ENCODE data around the gene ZNF729.
"Not testable (repeated sequence)": the region's sequence is repeated elsewhere in the genome, so short reads cannot be mapped to it uniquely, and the experiment has no call there.

ZNF729 gene

DNA sequence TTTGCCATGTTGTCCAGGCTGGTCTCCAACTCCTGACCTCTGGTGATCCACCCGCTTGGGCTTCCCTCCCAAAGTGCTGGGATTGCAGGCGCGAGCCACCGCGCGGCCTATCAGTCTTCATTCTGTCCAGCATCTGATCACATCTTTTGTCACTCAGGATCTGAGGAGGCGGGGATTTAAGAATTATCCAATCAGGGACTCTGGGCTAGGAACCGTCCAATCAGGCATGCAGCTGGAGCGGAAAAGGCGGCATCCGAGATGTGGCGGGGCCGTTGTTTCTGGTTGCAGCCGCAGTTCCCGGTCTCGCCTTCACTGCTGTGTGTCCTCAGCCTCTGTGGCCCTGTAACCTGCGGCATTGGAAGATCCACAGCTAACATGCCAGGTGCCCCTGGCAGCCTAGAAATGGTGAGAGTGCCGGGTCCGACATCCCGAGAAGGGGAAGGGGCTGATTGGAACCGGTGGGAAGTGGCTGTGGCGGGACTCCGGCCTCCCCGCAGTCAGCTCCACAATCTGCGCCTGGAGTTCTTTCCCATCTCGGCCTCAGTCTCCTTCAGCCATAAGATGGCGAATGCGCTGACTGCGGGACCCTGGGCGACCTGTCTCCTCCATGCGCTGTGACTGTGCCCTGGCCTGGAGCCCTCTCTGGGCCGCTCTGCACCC lies at the start of gene ZNF729:
ZNF729 (plus strand) TSS at position 291 of the 660 bp plus-strand sequence; CDS start at position 376, 85 bp downstream.
- no peak for DNase-seq

- no peak for DNase-seq
These were observed 29.4 kb upstream of the ZNF729 start for GRCh38 chr19:22256856-22257255.

DNA sequence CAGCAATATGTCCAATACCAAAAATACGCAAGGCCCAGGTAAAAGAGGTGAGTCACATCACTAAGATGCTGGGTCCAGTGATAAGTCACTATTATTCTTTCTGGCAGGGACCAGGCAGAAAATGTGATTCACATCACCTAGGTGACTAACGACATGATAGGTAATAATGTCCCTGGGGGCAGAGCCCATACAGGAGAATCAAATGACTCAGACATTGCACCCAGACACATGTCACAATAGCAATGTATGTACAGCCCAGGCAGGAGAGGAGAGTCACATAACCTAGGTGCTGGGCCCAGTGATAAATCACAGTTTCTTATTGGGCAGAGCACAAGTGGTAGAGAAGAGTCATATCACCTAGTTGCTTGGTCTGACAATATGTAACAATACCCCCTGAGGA lies 28.9 kb upstream of the ZNF729 start:
- DNase-seq: no peak

DNA sequence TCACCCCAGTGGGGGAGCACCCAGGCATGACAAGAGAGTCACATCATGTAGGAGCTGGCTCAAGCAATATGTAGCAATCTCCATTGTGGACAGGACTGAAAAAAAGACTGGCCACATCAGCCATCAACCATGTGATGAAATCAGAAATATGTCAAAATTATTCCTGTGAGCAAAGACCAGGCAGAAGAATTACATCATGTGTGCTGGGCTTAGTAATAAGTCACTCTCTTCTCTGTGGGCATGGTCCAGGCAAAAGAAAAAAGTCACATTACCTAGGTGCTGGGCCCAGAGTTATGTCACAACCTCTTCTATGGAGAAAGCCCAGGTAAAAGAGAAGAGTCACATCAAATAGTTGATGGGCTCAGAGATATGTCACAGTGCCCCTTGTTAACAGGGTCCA lies 28.3 kb upstream of the ZNF729 start:
- no peak for DNase-seq

- DNase-seq: no peak
These were observed 25.7 kb upstream of the ZNF729 start for GRCh38 chr19:22260499-22260898.

DNA sequence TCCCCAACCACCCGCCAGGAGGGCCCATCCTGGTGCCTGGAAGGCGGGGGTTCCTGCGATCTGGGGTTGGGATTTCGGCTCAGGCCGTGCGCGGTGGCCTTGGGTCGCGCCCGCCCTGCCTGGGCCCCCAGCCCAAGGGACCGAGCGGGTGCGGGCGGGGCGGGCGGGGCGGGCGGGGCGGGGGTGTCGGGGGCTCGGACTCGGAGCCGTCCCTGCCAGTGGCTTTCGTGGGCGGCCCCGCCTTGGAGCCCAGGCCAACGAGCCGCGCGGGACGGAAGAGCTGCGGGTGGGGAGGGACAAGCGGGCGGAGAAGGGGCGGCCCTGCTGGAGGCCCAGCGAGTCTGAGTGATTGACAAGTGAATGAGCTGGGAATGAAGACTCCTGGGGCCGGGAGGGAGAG lies 24.6 kb upstream of the ZNF729 start:
- no peak for DNase-seq

GRCh38 chr19:22263121-22263520 lies 23.1 kb upstream of the ZNF729 start:
- no peak for DNase-seq

- DNase-seq: not testable (repeated sequence)
These were observed 35.3 kb downstream of the ZNF729 start for GRCh38 chr19:22321554-22321953.

DNA sequence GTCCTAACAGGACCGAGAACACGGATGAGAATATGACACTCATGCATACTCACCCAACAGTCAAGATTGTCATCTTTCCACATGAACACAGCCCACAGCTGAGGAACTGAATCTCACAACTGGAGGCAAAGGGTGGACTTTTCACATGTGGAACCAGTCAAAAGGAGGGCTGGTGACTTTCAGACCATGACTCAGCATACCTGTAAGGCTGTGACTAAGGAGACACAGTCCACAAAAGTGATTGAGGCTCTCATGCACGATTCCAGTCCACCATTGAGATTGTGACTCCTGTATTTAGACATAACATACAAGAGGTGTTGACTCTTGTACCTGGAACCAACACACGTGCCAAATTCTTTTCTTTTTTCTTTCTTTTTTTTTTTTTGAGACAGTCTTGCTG lies 40.0 kb downstream of the ZNF729 start:
- no peak for DNase-seq

GRCh38 chr19:22327321-22327720 lies 41.1 kb downstream of the ZNF729 start:
- DNase-seq: no peak

DNA sequence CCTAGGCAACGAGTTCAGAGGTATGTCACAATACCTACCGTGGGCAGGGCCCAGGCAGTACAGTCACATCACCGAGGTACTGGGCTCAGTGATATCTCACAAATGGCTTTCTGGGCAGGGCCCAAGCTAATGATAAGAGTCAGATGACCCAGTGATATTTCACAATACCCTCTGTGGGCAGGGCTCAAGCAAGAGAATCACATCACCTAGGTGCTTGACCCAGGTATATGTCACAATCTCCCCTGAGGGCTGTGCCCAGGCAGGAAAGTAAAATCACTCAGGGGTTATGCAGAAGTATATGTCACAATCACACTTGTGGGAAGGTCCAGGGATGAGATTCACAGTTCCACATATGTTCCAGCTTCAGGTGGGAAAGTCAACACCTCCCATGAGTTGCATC lies 45.3 kb downstream of the ZNF729 start:
- DNase-seq: no peak

- DNase-seq: no peak
These were observed 46.7 kb downstream of the ZNF729 start for GRCh38 chr19:22332924-22333323.

GRCh38 chr19:22335716-22336115 lies 49.5 kb downstream of the ZNF729 start:
- no peak for DNase-seq

DNA sequence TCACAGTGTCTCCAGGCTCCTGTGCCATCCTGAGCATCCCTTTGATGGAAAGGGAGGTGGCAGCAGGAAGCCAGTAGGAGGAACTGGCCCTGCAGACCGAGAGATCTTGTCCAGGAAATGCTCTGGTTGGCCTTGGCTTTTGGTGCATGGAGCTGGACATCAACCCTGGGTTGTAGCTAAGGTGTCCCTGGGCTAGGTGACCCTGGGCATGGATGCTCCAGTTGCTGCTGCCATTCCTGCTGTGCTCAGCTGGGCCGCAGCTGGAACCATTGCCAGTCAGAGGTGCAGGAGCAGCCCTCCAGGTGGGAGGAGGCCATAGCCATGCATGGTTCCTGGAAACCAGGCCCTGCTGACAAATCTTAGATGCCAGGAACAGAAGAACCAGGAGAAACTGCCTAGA lies 68.4 kb downstream of the ZNF729 start:
- no peak for DNase-seq

Measured in NCI-H345 (cell line).